Smooth muscle cell (in vitro differentiated cells): ENCODE data around the gene DNAJA3. TPM values are rescaled to one million over a fixed set of nuclear protein-coding genes. Genes with fewer than 3 reads are reported as not detected.
A peak's percentile ranks its signal among the peaks of the same experiment; 100 is the strongest.

Experiments used
- DNase-seq: peaks from one replicate; lab custom pipeline; 2025; ENCODE audit not compliant: unreplicated experiment; lab: John Stamatoyannopoulos, UW
- H2AFZ ChIP-seq: fragments of 200-600 bp; sonication (generic); 2 replicates; pipeline ENCODE4 v1.6.0; 2016; ENCODE audit warnings: antibody characterized with exemption, low read depth, mild to moderate bottlenecking
- H3F3A ChIP-seq: fragments of 200-600 bp; sonication (generic); 2 replicates; pipeline ENCODE4 v1.6.0; 2017; ENCODE audit warnings: antibody characterized with exemption, low read depth
- H3K27ac ChIP-seq: fragments of 200-600 bp; sonication (generic); 2 replicates; pipeline ENCODE4 v1.5.1; 2016; ENCODE audit warnings: low read depth, mild to moderate bottlenecking
- H3K27me3 ChIP-seq: fragments of 200-600 bp; sonication (generic); 2 replicates; pipeline ENCODE4 v1.6.1; 2016; ENCODE audit warnings: low read depth, mild to moderate bottlenecking
- H3K36me3 ChIP-seq: fragments of 200-600 bp; sonication (generic); 2 replicates; pipeline ENCODE4 v1.5.1; 2016; ENCODE audit warnings: low read depth
- H3K4me1 ChIP-seq: fragments of 200-600 bp; sonication (generic); 2 replicates; pipeline ENCODE4 v1.5.1; 2016; ENCODE audit warnings: low read depth
- H3K4me2 ChIP-seq: fragments of 200-600 bp; sonication (generic); 2 replicates; pipeline ENCODE4 v1.6.0; 2016; ENCODE audit warnings: mild to moderate bottlenecking
- H3K4me3 ChIP-seq: fragments of 200-600 bp; sonication (generic); 2 replicates; pipeline ENCODE4 v1.5.1; 2016; ENCODE audit warnings: mild to moderate bottlenecking
- H3K79me2 ChIP-seq: fragments of 200-600 bp; sonication (generic); 2 replicates; pipeline ENCODE4 v1.6.0; 2016; ENCODE audit warnings: low read depth, mild to moderate bottlenecking
- H3K9ac ChIP-seq: fragments of 200-600 bp; sonication (generic); 2 replicates; pipeline ENCODE4 v1.6.0; 2016; ENCODE audit warnings: low read depth
- H3K9me3 ChIP-seq: fragments of 200-600 bp; sonication (generic); replicated peaks from 2 replicates; pipeline ENCODE4 v1.5.1; 2016; ENCODE audit warnings: low read depth
- H4K20me1 ChIP-seq: fragments of 200-600 bp; sonication (generic); 2 replicates; pipeline ENCODE4 v1.6.0; 2016; ENCODE audit warnings: low read depth
- CTCF ChIP-seq: fragments of 200-600 bp; sonication (generic); IDR thresholded peaks from 2 replicates; pipeline ENCODE4 v1.5.1; 2017; ENCODE audit warnings: borderline replicate concordance, mild to moderate bottlenecking, antibody characterized with exemption; ENCODE audit not compliant: insufficient read depth, poor library complexity, severe bottlenecking
- WGBS: methylation state at CpG from one replicate; pipeline ENCODE4 v1.1.7; 2016; ENCODE audit warnings: low lambda C conversion rate; 5-methylcytosine and 5-hydroxymethylcytosine counted together
- polyA plus RNA-seq: library from polyadenylated mRNA; unstranded; fragments of >200 nt; fragmentation: Nextera tagmentation; extraction: Ambion mirVana; gene quantifications from 2 replicates; pipeline ENCODE4 v1.2.1, GENCODE V29; 2016
- total RNA-seq: library from RNA; depleted of rRNA; stranded (reverse); fragments of >200 nt; gene quantifications from 2 replicates; pipeline ENCODE4 v1.2.3, GENCODE V29; 2014

The DNAJA3 gene
- total and polyA plus RNA-seq, 2 experiments from 2014 or later, result 42.6 to 42.7 TPM

- no peak for DNase-seq
- Histone ChIP-seq H3K79me2 (no peaks in the 10 kb centered on the region), H2AFZ (no peak overlapping the region), H3K36me3 (no peaks in the 10 kb centered on the region), H3F3A (no peaks in the 10 kb centered on the region), H3K4me1 (no peaks in the 10 kb centered on the region), H3K27me3 (no peaks in the 10 kb centered on the region), H4K20me1 (peaks cover 7% of the 10 kb centered on the region), H3K4me2 (no peak overlapping the region), H3K9me3 (no peaks in the 10 kb centered on the region), H3K27ac (no peak overlapping the region), H3K9ac (no peak overlapping the region), H3K4me3 (no peak overlapping the region)
- 98% methylated on average over 5 of the region's 5 CpGs for WGBS
- no peak for TF ChIP-seq CTCF
Measured at GRCh38 chr16:4460936-4461249, 35.2 kb downstream of the DNAJA3 start.

- 92% methylated on average over 25 of the region's 27 CpGs for WGBS
- Histone ChIP-seq H2AFZ (no peak overlapping the region), H3K9ac (no peak overlapping the region), H3K4me3 (no peak overlapping the region), H3K27me3 (no peaks in the 10 kb centered on the region), H3K36me3 (no peaks in the 10 kb centered on the region), H3K9me3 (no peaks in the 10 kb centered on the region), H3F3A (no peaks in the 10 kb centered on the region), H3K79me2 (no peaks in the 10 kb centered on the region), H3K27ac (no peak overlapping the region), H4K20me1 (peaks cover 7% of the 10 kb centered on the region), H3K4me2 (no peak overlapping the region), H3K4me1 (no peaks in the 10 kb centered on the region)
- no peak for DNase-seq
- no peak for TF ChIP-seq CTCF
Measured at GRCh38 chr16:4461250-4462085, 35.8 kb downstream of the DNAJA3 start.

- H3K9ac ChIP-seq, result no peak overlapping the region
- no peak for TF ChIP-seq CTCF
- no peaks in the 10 kb centered on the region for H3K36me3 ChIP-seq
- WGBS, result 89% methylated on average over 22 of the region's 22 CpGs
- no peaks in the 10 kb centered on the region for H3K27me3 ChIP-seq
- no peaks in the 10 kb centered on the region for H3K4me1 ChIP-seq
- no peaks in the 10 kb centered on the region for H3K9me3 ChIP-seq
- no peaks in the 10 kb centered on the region for H3F3A ChIP-seq
- no peak for DNase-seq
- H3K4me2 ChIP-seq, result peak overlapping the region; percentile 11
- peak overlapping the region; percentile 71 for H3K27ac ChIP-seq
- H3K79me2 ChIP-seq, result no peaks in the 10 kb centered on the region
- no peak overlapping the region for H3K4me3 ChIP-seq
- no peak overlapping the region for H2AFZ ChIP-seq
- H4K20me1 ChIP-seq, result peaks cover 5% of the 10 kb centered on the region
Measured at GRCh38 chr16:4463522-4464163, 38.0 kb downstream of the DNAJA3 start.
